ENCODE measurements around the gene USP25.

- no peak for TF ChIP-seq CTCF (IDR thresholded peaks at IDR 0.05 in 2 of 3, conservative IDR thresholded peaks at IDR 0.05 in 1 of 3; ENCODE audit: borderline replicate concordance in 1 of 3, insufficient read depth in 1 of 3, low read depth in 2 of 3, low read length in 2 of 3)
- TF ChIP-seq ZNF274 (IDR thresholded peaks at IDR 0.05; ENCODE audit: low read depth, low read length), result no peak
- TF ChIP-seq POLR2A (IDR thresholded peaks at IDR 0.05; ENCODE audit: borderline replicate concordance, extremely low read depth, insufficient read depth, insufficient read length), result no peak
- no peak for TF ChIP-seq EZH2 (IDR thresholded peaks at IDR 0.05)
- TF ChIP-seq TCF7L2 (IDR thresholded peaks at IDR 0.05; ENCODE audit: borderline replicate concordance, extremely low read depth, insufficient read depth, insufficient read length), result no peak
- no peak for TF ChIP-seq REST (IDR thresholded peaks at IDR 0.05; ENCODE audit: low read depth)
Observed at GRCh38 chr21:15809818-15810217, 80.0 kb downstream of the USP25 start.
